Activated CD4-positive, alpha-beta T cell treated with anti-CD3 and anti-CD28 coated beads for 36 hours (primary cell): ENCODE measurements around the gene RRP9. TPM values are rescaled to one million over a fixed set of nuclear protein-coding genes. Genes with fewer than 3 reads are reported as not detected.

ENCODE experiments used
- ATAC-seq: fragments of 200-7000 bp; cut with Tn5 transposase; one replicate; pipeline ENCODE4 v1.10.0; 2021; ENCODE audit warnings: mild to moderate bottlenecking, moderate library complexity
- CTCF ChIA-PET: fragments of 350-600 bp; sonication (Branson Sonifier 250); formaldehyde crosslinking; loops from one replicate; lab custom pipeline; 2021; ENCODE audit warnings: antibody characterized with exemption; lab: Charles Lee
- POLR2A ChIA-PET: fragments of 350-600 bp; sonication (Branson Sonifier 250); formaldehyde crosslinking; loops from one replicate; lab custom pipeline; 2021; ENCODE audit warnings: antibody characterized with exemption, inconsistent platforms; lab: Charles Lee
- DNase-seq: peaks from one replicate; pipeline ENCODE4 v3.0.0-alpha.2; 2020
- H3K27ac Mint-ChIP-seq: one replicate; pipeline ENCODE4 v1.8.0; 2021; ENCODE audit warnings: mixed read lengths
- H3K27me3 Mint-ChIP-seq: one replicate; pipeline ENCODE4 v1.8.0; 2021; ENCODE audit warnings: mixed read lengths
- H3K36me3 Mint-ChIP-seq: one replicate; pipeline ENCODE4 v1.8.0; 2021; ENCODE audit warnings: low read depth, mixed read lengths
- H3K4me1 Mint-ChIP-seq: one replicate; pipeline ENCODE4 v1.8.0; 2021; ENCODE audit warnings: mixed read lengths
- H3K4me3 Mint-ChIP-seq: one replicate; pipeline ENCODE4 v1.8.0; 2021; ENCODE audit warnings: mild to moderate bottlenecking, moderate library complexity, mixed read lengths
- H3K9me3 Mint-ChIP-seq: one replicate; pipeline ENCODE4 v1.8.0; 2021; ENCODE audit warnings: low read depth, mixed read lengths
- intact Hi-C, 2 experiments: fragments of 100-400 bp; cut with DNase I in 1 of 2; cut with micrococcal nuclease in 1 of 2; formaldehyde crosslinking; loops; one replicate each; pipeline versions ENCODE4 v1.14.2 to v1.15.1; 2022 to 2024; cut with DNase I, micrococcal nuclease
- total RNA-seq, 2 experiments: library from RNA; stranded (reverse); gene quantifications; one replicate each; pipeline ENCODE4 v1.2.3, GENCODE V29; 2021

Gene RRP9
- total RNA-seq, 2 experiments from 2014 or later: 38.2 to 39.3 TPM

DNA sequence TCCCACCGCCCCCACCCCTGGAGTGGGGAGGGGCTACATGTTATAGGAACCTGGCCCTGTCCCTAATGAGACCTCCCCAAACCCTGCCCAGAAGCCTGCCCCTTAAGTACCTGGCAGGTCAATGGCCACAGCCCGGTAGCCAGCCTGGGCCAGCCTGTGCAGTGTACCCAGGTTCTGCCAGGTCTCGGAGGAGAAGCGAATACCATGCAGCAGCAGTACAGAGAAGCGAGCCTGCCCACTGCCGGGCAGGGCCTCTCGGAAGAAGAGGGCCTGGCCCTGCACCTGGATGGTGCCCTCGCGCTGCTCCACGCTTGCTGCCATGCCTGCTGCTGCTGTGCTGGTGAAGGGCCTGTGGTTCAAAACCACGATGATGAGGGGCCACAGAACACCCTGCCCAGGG lies 29.6 kb upstream of the RRP9 start:
- peaks cover 12% of the 10 kb centered on the region for H3K36me3 Mint-ChIP-seq
- peaks cover 38% of the 10 kb centered on the region for H3K4me1 Mint-ChIP-seq
- no peaks in the 10 kb centered on the region for H3K27me3 Mint-ChIP-seq
- no peak for DNase-seq
- H3K4me3 Mint-ChIP-seq: no peak overlapping the region
- intact Hi-C loops: loop anchor here in 1 of 2 experiments (10.0 kb wide), 2 partner anchors 577 to 713 kb away; partner anchors contain the start of genes GNL3, PBRM1 and RBM15B
- ChIA-PET CTCF (interaction anchor here (0.7 to 2.1 kb wide), 3 partner anchors 28 to 270 kb away, joined by 3 to 6 read pairs (median 4); partner anchors contain the start of gene RRP9), POLR2A (no interaction called here)
- H3K27ac Mint-ChIP-seq: no peak overlapping the region
- no peaks in the 10 kb centered on the region for H3K9me3 Mint-ChIP-seq
- no peak for ATAC-seq

- H3K36me3 Mint-ChIP-seq: peaks cover 12% of the 10 kb centered on the region
- H3K27me3 Mint-ChIP-seq: no peaks in the 10 kb centered on the region
- ChIA-PET CTCF (interaction anchor here (0.6 to 2.1 kb wide), 4 partner anchors 9 to 50 kb away, joined by 4 to 6 read pairs (median 4); partner anchors contain the start of gene RRP9), POLR2A (no interaction called here)
- DNase-seq (no peak), ATAC-seq (no peak)
- no peak overlapping the region for H3K27ac Mint-ChIP-seq
- peaks cover 34% of the 10 kb centered on the region for H3K4me1 Mint-ChIP-seq
- intact Hi-C loops: loop anchor here in 1 of 2 experiments (10.0 kb wide), 2 partner anchors 576 to 714 kb away; partner anchors contain the start of genes GNL3, PBRM1 and RBM15B
- H3K9me3 Mint-ChIP-seq: no peaks in the 10 kb centered on the region
- no peak overlapping the region for H3K4me3 Mint-ChIP-seq
Measured at GRCh38 chr3:51970606-51971300, 29.0 kb upstream of the RRP9 start.

- peaks cover 12% of the 10 kb centered on the region for H3K36me3 Mint-ChIP-seq
- ChIA-PET CTCF (interaction anchor here (0.7 to 2.8 kb wide), 3 partner anchors 13 to 1358 kb away, joined by 3 to 12 read pairs (median 6); partner anchors contain the start of genes ACY1 and CISH), POLR2A (interaction anchor here (0.8 kb wide), 1 partner anchor 28 kb away, joined by 3 read pairs; the partner anchor contains the start of genes PARP3 and RRP9)
- ATAC-seq (no peak), DNase-seq (no peak)
- intact Hi-C loops: loop anchor here in 1 of 2 experiments (10.0 kb wide), 2 partner anchors 575 to 715 kb away; partner anchors contain the start of genes GNL3, PBRM1 and RBM15B
- no peak overlapping the region for H3K4me3 Mint-ChIP-seq
- peaks cover 28% of the 10 kb centered on the region for H3K4me1 Mint-ChIP-seq
- no peaks in the 10 kb centered on the region for H3K9me3 Mint-ChIP-seq
- H3K27me3 Mint-ChIP-seq: no peaks in the 10 kb centered on the region
- no peak overlapping the region for H3K27ac Mint-ChIP-seq
Measured at GRCh38 chr3:51969841-51970240, 28.1 kb upstream of the RRP9 start.

DNA sequence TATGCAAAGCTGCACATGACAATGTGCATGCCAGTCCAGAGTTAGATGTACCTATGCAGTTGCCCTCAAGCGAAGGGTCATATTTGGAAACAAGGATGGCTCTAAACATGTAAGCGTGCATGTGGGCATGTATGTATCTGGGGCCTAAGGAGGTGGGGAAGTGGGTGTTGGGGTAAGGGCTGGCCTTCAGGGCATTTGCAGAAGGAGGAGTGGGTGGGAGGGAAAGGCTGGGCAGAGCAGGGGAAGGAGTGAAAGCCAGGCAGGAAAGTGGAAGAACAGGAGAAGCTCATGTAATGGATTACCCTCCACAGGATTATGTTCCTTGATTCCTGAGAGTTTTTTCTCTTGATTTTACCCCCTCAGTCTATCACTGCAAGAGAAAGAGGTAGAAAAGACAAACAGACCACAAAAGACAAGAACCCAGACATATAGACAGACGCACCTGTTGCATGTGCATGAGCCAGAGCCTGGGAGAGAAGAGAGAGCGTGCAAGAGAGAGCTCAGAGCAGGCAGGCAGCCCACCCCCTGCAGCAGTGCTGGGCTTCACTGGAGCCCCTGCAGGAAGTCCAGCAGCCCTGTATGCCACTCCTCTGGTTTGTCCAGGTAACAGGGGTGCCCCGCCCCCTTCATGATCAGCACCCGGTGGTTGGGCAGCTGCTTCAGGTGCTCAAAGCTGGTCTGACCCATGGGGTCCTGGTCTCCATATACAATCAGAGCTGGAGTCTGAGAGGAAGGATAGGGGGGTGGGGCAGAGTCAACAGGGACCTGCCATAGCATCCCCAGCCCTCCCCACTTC lies 27.4 kb upstream of the RRP9 start:
- Mint-ChIP-seq H3K9me3 (no peaks in the 10 kb centered on the region), H3K36me3 (peaks cover 12% of the 10 kb centered on the region), H3K4me3 (peak overlapping the region; percentile 28), H3K4me1 (peaks cover 22% of the 10 kb centered on the region), H3K27me3 (no peaks in the 10 kb centered on the region), H3K27ac (peak overlapping the region; percentile 34)
- DNase-seq (no peak), ATAC-seq (no peak)
- POLR2A ChIA-PET: interaction anchor here (0.8 kb wide), 1 partner anchor 27 kb away, joined by 3 read pairs; the partner anchor contains the start of genes PARP3 and RRP9
- CTCF ChIA-PET: interaction anchor here (0.6 to 2.8 kb wide), 4 partner anchors 12 to 1358 kb away, joined by 3 to 12 read pairs (median 5); partner anchors contain the start of genes ACY1 and CISH
- intact Hi-C loops: no loop called here

- Mint-ChIP-seq H3K9me3 (no peaks in the 10 kb centered on the region), H3K27ac (no peak overlapping the region), H3K36me3 (peaks cover 9% of the 10 kb centered on the region), H3K4me3 (peak overlapping the region; percentile 75), H3K27me3 (no peaks in the 10 kb centered on the region), H3K4me1 (peaks cover 21% of the 10 kb centered on the region)
- CTCF ChIA-PET: interaction anchor here (0.6 to 2.8 kb wide), 2 partner anchors 11 to 14 kb away, joined by 4 to 12 read pairs; partner anchors contain the start of gene ACY1
- POLR2A ChIA-PET: no interaction called here
- DNase-seq (no peak), ATAC-seq (no peak)
- intact Hi-C loops: no loop called here
Measured at GRCh38 chr3:51968170-51968775, 26.6 kb upstream of the RRP9 start.

DNA sequence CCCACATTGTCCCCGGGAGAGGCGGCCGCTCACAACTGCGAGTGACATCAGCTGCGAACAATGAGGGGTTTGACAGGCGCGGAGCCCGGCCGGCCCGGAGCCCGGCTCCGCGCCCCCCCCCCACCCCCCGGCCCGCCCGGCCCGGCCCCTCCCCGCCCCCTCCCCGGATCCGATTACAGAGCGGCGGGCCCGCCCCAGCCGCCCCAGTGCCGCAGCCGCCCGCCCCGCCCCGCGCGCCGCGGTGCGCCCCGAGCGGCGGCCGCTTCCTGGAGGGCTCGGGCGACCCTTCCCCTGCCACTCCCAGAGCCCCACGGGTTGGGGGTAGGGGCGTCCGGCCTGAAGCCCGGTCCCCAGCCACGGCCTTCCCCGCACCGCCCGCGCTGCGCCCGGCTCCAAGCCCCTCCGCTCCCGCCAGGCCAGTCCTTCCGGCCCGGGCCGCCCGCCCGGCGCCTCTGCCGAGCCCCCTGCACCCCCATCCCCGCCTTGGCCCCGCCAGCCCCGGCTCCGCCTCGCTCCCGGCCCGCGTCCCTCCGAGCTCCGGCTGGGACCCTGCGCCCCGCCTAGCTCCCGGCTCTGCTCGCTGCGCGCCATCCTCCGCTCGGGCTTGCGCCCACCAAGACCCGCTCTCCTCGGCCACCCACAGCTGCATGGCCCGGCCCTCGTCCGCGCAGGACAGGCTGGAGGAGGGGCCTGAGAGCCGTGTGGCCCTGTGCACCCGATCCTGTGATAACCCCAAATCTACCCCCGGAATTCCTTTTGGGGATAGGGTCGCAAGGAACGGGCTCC lies 25.9 kb upstream of the RRP9 start, which contains the start of gene PCBP4:
Gene PCBP4 (minus strand): TSS at position 71 of the 786 bp plus-strand sequence. CDS start 6,214 bp downstream, outside the sequence.
- H3K27ac Mint-ChIP-seq: peak within 1 kb of the TSS; percentile 31
- H3K4me3 Mint-ChIP-seq: peak within 1 kb of the TSS; percentile 75
- peak; percentile 62 for DNase-seq
- peak; percentile 52 for ATAC-seq
- ChIA-PET POLR2A (no interaction called here), CTCF (interaction anchor here (1.0 to 2.8 kb wide), 2 partner anchors 15 to 25 kb away, joined by 4 to 12 read pairs; partner anchors contain the start of gene ACY1)
- H3K36me3 Mint-ChIP-seq: peaks cover 9% of the 10 kb centered on the region
- no peaks in the 10 kb centered on the region for H3K9me3 Mint-ChIP-seq
- H3K4me1 Mint-ChIP-seq: peaks cover 20% of the 10 kb centered on the region
- intact Hi-C loops: loop anchor here in 1 of 2 experiments (1.0 kb wide), 1 partner anchor 25 kb away; the partner anchor contains the start of gene PARP3
- no peaks in the 10 kb centered on the region for H3K27me3 Mint-ChIP-seq

- Mint-ChIP-seq H3K36me3 (peaks cover 6% of the 10 kb centered on the region), H3K4me3 (peak overlapping the region; percentile 75), H3K9me3 (no peaks in the 10 kb centered on the region), H3K4me1 (peaks cover 18% of the 10 kb centered on the region), H3K27me3 (no peaks in the 10 kb centered on the region), H3K27ac (peak overlapping the region; percentile 31)
- ATAC-seq (peak; percentile 71), DNase-seq (no peak)
- CTCF ChIA-PET: interaction anchor here (1.0 to 2.8 kb wide), 2 partner anchors 15 to 24 kb away, joined by 4 to 12 read pairs; partner anchors contain the start of gene ACY1
- intact Hi-C loops: loop anchor here in 1 of 2 experiments (1.0 kb wide), 1 partner anchor 25 kb away; the partner anchor contains the start of gene PARP3
- POLR2A ChIA-PET: no interaction called here
Measured at GRCh38 chr3:51966922-51967383, 25.2 kb upstream of the RRP9 start.

DNA sequence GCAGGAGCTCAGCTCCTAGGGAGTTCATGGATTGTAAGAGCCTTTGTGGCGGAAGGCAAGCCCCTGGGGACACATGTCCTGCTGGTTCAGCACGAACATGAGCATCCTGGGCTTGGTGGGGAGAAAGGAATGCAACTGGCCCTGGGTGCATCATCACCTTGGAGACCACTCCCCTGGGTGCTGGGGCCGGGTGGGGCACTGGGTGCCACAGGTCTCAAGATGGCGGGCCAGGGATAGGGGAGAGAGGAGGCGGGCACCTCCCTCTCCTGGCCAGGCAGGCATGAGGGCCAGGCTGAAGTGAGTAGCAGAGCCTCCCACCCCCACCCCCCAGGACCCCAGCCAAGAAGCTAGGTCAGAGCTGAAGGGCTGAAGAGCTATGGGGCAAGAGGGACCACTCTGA lies 24.8 kb upstream of the RRP9 start:
- ChIA-PET POLR2A (no interaction called here), CTCF (no interaction called here)

GRCh38 chr3:51966016-51966415 lies 24.3 kb upstream of the RRP9 start:
- no peak for ATAC-seq
- ChIA-PET POLR2A (no interaction called here), CTCF (interaction anchor here (1.0 to 1.3 kb wide), 2 partner anchors 16 to 24 kb away, joined by 3 to 4 read pairs; partner anchors contain the start of gene RRP9)
- intact Hi-C loops: no loop called here
- Mint-ChIP-seq H3K4me1 (peaks cover 15% of the 10 kb centered on the region), H3K36me3 (peaks cover 3% of the 10 kb centered on the region), H3K27ac (no peak overlapping the region), H3K9me3 (no peaks in the 10 kb centered on the region), H3K27me3 (no peaks in the 10 kb centered on the region), H3K4me3 (peak overlapping the region; percentile 75)
- no peak for DNase-seq

More for the DNA sequence above, 24.8 kb upstream of the RRP9 start:
- Mint-ChIP-seq H3K4me1 (peaks cover 18% of the 10 kb centered on the region), H3K36me3 (peaks cover 6% of the 10 kb centered on the region), H3K27me3 (no peaks in the 10 kb centered on the region), H3K4me3 (peak overlapping the region; percentile 75), H3K27ac (peak overlapping the region; percentile 31), H3K9me3 (no peaks in the 10 kb centered on the region)
- ATAC-seq (no peak), DNase-seq (no peak)
- intact Hi-C loops: no loop called here

DNA sequence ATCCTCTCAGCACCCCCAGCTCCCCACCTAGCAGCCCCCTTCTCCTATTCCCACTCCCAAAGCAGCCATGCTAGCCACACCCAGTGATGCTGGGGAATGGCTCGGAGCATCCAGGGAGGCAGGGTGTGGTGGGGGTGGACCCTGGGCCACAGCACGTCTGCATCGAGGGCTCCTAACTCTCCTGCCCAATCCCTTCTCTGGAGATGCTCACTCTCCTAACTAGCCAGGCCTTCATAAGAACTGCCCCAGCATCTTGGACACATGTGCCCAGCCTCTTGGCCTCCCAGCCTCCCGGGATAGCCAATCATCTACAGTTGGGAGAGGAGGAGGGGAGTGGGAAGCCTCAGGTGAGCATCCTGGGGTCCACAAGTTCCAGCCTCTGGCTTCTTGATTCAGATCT lies 22.8 kb upstream of the RRP9 start:
- ChIA-PET POLR2A (no interaction called here), CTCF (interaction anchor here (1.1 to 3.1 kb wide), 3 partner anchors 9 to 345 kb away, joined by 3 to 14 read pairs (median 4); partner anchors contain the start of gene ABHD14B)
- Mint-ChIP-seq H3K27ac (no peak overlapping the region), H3K36me3 (peaks cover 3% of the 10 kb centered on the region), H3K27me3 (no peaks in the 10 kb centered on the region), H3K4me3 (no peak overlapping the region), H3K4me1 (peaks cover 14% of the 10 kb centered on the region), H3K9me3 (no peaks in the 10 kb centered on the region)
- intact Hi-C loops: no loop called here
- ATAC-seq (no peak), DNase-seq (no peak)
